Subcutaneous adipose tissue (tissue), 4 donors: ENCODE measurements around the gene ADGRG6. TPM values are rescaled to one million over a fixed set of nuclear protein-coding genes. Genes with fewer than 3 reads are reported as not detected.

Source experiments
- CTCF ChIP-seq: fragments of 450-650 bp; IDR thresholded peaks from one replicate; pipeline ENCODE4 v1.5.1; 2016; ENCODE audit warnings: low read depth, mild to moderate bottlenecking, control low read depth, antibody characterized with exemption, moderate library complexity
- total RNA-seq, 4 donors: library from RNA; depleted of rRNA; stranded (reverse); fragments of >200 nt; gene quantifications; one replicate each; pipeline ENCODE4 v1.1.0, GENCODE V29; 2016

ADGRG6 gene
- total RNA-seq, 4 donors from 2014 or later = 17.3 to 25.8 (median 18.7) TPM

- no peak for TF ChIP-seq CTCF
Observed at GRCh38 chr6:142345261-142345660, 43.5 kb downstream of the ADGRG6 start.

DNA sequence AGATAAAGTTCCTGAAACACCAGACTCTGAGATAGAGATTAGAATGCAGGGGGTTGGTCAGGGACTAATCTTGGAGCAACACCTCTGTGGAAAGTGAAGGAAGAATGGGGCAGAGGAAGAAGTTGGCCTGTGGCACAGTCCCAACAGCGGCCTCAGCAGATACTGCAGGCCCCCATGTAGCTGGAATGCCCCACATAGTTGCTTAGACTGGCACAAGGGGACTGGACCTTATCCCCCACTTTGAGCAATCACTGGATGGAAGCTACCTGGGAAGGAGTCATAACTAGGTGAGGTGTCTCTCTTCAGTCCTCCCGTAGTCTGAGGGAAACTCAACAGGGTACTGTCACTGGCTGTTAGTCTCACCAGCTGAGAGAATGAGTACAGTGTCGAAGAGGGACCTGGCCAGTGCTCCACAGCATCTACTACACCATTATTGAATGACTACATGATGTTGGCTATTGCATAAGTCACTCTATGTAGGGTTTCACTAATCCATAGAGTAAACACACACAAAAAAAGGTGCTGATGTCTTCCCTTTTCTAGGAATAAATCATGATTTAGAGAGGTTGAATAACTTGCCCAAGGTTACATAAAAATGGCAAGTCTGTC, 47.5 kb downstream of the ADGRG6 start:
- TF ChIP-seq CTCF = no peak

DNA sequence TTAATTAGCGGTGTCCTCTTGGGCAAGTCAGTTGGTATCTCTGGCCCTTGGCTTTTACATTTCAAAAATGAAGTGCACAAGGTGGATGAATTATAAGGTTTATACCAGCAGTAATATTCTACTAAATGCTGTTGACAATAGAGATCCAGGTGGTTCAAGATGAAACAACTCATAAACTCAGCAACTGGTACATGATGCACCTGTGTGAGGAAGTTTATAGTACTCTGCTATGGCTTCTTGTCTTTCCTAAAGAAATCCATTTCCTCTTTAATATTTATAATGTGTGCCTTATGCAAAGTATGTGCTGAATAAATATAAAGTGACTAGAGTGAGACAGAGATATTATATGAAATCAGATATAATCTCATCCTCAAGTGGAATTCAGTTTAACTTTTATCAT, 48.5 kb downstream of the ADGRG6 start:
- TF ChIP-seq CTCF = no peak

DNA sequence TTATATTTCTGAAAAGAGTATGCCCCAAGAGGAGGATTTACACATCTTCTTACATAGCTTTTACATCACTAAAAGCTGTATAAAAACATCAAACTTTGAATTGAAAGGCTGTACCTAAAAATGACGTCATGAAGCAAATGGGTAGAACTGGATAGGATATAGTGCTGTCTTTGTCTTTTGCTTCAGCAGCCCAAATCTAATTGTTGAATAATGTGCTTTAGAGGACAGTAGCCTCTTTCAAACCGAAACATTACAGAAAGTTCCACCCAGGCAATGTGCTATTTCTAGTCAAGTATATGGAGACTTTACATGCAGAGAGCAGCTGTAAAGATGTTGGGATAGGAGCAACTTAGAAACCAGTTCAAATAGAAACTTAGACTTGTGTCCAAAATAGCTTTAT, 51.9 kb downstream of the ADGRG6 start:
- TF ChIP-seq CTCF = no peak

DNA sequence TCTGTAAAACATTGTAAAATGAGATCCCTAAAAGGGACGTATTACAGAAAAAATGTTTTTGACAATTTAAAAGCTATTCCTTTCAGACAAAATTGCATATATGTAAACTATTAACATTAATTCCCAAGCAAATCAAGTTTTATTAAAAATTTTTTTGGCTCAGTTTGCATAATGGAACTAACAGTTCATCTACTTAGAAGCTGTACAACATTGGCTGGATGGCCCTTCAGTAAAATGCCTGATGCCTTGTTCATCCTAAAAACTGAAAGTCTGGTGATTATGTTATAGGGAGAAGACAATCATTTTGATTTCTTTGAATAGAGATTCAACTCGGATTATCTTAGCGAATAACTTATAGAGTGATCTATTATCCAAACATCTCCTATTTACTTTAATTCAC, 52.8 kb downstream of the ADGRG6 start:
- TF ChIP-seq CTCF = no peak

DNA sequence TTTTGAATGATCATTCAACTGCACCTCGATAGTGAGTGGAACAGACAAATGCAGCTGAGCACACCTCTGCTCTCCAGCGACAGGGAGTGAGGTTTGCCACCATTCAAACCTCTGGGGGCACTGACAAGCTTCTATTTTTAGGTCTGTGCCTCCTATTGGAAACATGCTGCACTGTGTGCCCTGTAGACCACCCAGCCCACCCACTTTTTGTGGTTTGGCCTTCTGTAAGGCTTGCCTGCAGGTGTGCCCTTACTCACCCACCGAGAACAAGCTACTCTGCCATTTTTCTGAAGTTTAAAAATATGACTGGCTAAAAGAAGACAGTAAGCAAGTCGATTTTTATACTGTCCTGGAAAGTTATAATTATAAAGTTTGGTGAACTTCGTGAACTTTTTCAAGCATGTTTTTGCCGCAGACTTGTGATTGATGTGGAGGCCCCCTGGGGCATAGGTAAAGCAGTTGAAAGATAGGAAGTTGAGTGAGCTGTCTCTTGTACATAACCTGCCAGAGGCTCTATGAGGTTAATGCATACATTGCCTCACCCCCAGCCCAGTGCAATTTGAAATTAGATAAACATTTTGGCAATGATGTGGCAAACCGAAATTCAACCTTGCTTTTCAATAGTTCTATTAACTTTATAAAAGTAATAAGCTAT, 53.8 kb downstream of the ADGRG6 start:
- no peak for TF ChIP-seq CTCF

GRCh38 chr6:142356201-142356883, 54.5 kb downstream of the ADGRG6 start:
- TF ChIP-seq CTCF = no peak
